Measurements from ENCODE around the gene PITX2.

Gene PITX2

DNA sequence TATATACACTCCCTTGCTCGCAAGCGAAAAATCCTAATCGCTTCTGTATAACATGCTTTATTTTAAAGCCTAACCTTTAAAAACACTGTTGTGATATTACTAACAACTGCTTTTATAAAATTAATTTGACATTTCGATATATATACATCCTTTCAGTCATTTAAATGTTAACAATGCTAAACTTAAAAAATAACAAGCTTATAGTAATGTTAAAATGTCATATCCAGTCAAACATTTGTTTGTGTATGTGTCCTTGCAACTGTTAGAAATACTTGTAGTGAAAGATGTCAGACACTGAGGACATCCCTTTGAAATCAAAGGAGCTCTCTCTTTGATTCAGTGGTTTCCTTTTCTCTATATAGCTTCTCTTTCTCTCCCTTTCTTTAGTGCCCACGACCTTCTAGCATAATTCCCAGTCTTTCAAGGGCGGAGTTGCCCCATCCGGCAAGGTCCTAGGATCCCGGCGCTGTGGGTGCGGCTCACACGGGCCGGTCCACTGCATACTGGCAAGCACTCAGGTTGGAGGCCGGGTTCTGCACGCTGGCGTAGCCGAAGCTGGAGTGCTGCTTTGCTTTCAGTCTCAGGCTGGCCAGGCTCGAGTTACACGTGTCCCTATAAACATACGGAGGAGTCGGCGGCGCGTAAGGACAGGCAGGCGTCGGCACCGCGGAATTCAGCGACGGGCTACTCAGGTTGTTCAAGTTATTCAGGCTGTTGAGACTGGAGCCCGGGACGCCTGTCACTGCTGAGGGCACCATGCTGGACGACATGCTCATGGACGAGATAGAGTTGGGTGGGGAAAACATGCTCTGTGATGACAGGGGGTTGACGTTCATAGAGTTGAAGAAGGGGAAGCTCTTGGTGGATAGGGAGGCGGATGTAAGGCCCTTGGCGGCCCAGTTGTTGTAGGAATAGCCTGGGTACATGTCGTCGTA is 5.0 kb downstream of the PITX2 start:
- Histone ChIP-seq H3K4me2 (no peak overlapping the region), H3K4me3 (IDR thresholded peaks at IDR 0.05; ENCODE audit: insufficient read depth, low read depth, low read length) (no peak overlapping the region), H3K36me3 (ENCODE audit: insufficient read depth) (no peaks in the 10 kb centered on the region), H3K9ac (no peak overlapping the region), H3K79me2 (ENCODE audit: insufficient read depth, low read depth) (no peaks in the 10 kb centered on the region), H2AFZ (ENCODE audit: low read depth) (no peak overlapping the region), H3K27me3 (ENCODE audit: insufficient read depth, low read depth) (no peaks in the 10 kb centered on the region), H3K4me1 (ENCODE audit: low read depth, poor library complexity, severe bottlenecking) (no peaks in the 10 kb centered on the region), H4K20me1 (ENCODE audit: insufficient read depth) (no peaks in the 10 kb centered on the region), H3K27ac (no peak overlapping the region)
- TF ChIP-seq CTCF (conservative IDR thresholded peaks at IDR 0.05; ENCODE audit: low read depth, low read length): no peak

DNA sequence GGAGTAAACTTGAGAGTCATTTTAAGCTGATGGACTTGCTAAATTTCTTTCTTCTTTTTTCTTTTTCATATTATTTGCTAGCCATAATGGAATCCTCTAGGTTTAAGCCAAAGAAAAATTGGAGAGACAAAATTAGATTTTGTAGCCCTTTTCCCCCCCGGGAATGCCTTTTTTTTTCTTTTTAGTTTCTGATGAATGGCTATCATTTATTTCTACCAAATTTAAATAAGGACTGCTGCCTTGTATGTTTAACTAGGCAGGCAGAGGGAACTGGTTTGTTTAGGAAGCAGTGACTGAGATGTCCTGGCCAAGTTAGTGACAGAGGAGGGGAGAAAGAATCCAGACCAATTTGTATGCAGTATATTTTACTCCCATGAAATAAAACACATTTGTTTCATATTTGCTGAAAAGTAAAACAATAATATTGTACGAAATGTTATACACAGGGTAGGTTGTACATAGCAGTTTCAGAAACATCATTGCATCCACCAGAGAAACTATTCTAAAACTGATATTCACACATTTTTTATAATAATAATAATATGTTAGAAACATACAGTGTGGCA is 5.7 kb downstream of the PITX2 start:
- Histone ChIP-seq H3K9ac (no peak overlapping the region), H3K4me1 (ENCODE audit: low read depth, poor library complexity, severe bottlenecking) (no peaks in the 10 kb centered on the region)
- no peak for TF ChIP-seq CTCF (conservative IDR thresholded peaks at IDR 0.05; ENCODE audit: low read depth, low read length)

GRCh38 chr4:110616238-110617074 is 6.4 kb downstream of the PITX2 start:
- Histone ChIP-seq H3K4me2 (no peak overlapping the region), H4K20me1 (ENCODE audit: insufficient read depth) (no peaks in the 10 kb centered on the region), H2AFZ (ENCODE audit: low read depth) (no peak overlapping the region), H3K9ac (no peak overlapping the region), H3K36me3 (ENCODE audit: insufficient read depth) (no peaks in the 10 kb centered on the region), H3K79me2 (ENCODE audit: insufficient read depth, low read depth) (no peaks in the 10 kb centered on the region), H3K4me1 (ENCODE audit: low read depth, poor library complexity, severe bottlenecking) (no peaks in the 10 kb centered on the region), H3K4me3 (IDR thresholded peaks at IDR 0.05; ENCODE audit: insufficient read depth, low read depth, low read length) (no peak overlapping the region), H3K27me3 (ENCODE audit: insufficient read depth, low read depth) (no peaks in the 10 kb centered on the region), H3K27ac (no peak overlapping the region)
- TF ChIP-seq CTCF (conservative IDR thresholded peaks at IDR 0.05; ENCODE audit: low read depth, low read length): no peak

More for the DNA sequence above, 5.7 kb downstream of the PITX2 start:
- Histone ChIP-seq H3K36me3 (ENCODE audit: insufficient read depth) (no peaks in the 10 kb centered on the region), H3K27ac (no peak overlapping the region), H3K79me2 (ENCODE audit: insufficient read depth, low read depth) (no peaks in the 10 kb centered on the region), H3K27me3 (ENCODE audit: insufficient read depth, low read depth) (no peaks in the 10 kb centered on the region), H3K4me2 (no peak overlapping the region), H3K4me3 (IDR thresholded peaks at IDR 0.05; ENCODE audit: insufficient read depth, low read depth, low read length) (no peak overlapping the region), H2AFZ (ENCODE audit: low read depth) (no peak overlapping the region), H4K20me1 (ENCODE audit: insufficient read depth) (no peaks in the 10 kb centered on the region)

DNA sequence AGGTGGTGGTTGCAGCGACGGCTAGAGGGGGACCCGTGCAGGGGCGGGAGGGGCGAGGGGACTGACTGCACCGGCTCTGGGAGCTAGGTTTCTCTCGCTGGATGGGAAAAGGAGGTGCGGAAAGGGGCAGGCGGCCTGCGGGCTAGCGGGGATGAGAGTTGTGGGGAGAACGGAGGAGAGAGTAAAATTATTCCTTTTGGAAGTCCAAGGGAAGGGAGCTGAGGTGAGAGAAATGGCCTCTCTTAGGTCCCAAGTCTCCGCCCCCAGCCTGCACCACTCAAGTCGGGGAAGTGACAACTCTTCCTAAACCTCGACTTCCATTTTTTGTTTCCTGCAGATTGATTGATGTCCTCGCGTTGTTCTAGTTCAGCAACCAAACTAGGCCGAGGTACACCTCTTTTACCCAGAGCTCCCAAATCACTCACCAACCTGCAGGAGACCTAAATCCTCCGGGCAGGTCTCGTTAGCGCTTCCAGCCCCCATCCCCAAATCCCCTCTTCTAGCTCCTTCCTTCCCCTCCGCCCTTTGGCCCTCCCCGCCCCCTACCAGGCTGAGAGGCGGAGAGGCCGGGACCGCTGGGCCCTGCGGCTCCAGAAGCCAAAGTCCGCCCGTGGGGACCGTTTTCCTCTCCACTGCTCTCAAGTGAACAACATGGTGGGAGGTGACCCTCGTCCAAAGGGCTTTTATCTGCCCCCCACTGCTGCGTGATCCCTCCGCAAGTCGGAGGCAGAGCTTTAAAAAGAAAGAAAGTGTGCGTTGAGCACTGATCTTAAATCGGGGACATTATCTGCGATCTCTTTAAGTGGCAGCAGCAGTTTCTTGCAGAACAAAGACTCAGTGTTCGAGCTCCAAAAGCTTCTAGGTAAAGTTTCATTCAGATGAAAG is 7.3 kb downstream of the PITX2 start:
- Histone ChIP-seq H4K20me1 (ENCODE audit: insufficient read depth) (no peaks in the 10 kb centered on the region), H3K27me3 (ENCODE audit: insufficient read depth, low read depth) (no peaks in the 10 kb centered on the region), H3K4me1 (ENCODE audit: low read depth, poor library complexity, severe bottlenecking) (no peaks in the 10 kb centered on the region), H2AFZ (ENCODE audit: low read depth) (no peak overlapping the region), H3K27ac (no peak overlapping the region), H3K4me2 (no peak overlapping the region), H3K36me3 (ENCODE audit: insufficient read depth) (no peaks in the 10 kb centered on the region), H3K79me2 (ENCODE audit: insufficient read depth, low read depth) (no peaks in the 10 kb centered on the region), H3K4me3 (IDR thresholded peaks at IDR 0.05; ENCODE audit: insufficient read depth, low read depth, low read length) (no peak overlapping the region), H3K9ac (no peak overlapping the region)
- no peak for TF ChIP-seq CTCF (conservative IDR thresholded peaks at IDR 0.05; ENCODE audit: low read depth, low read length)

Data from KMS-11 (cell line).